H1 (cell line): ENCODE data around the gene PXN. TPM values are rescaled to one million over a fixed set of nuclear protein-coding genes. Genes with fewer than 3 reads are reported as not detected.

ENCODE experiments used
- CTCF ChIA-PET: fragments of 300-600 bp; sonication (Branson Sonifier 250); formaldehyde crosslinking; loops from one replicate; lab custom pipeline; 2021; ENCODE audit not compliant: partially characterized antibody; lab: Charles Lee
- POLR2A ChIA-PET: fragments of 300-600 bp; sonication (Branson Sonifier 250); formaldehyde crosslinking; loops from one replicate; lab custom pipeline; 2021; ENCODE audit warnings: inconsistent platforms; ENCODE audit not compliant: partially characterized antibody; lab: Charles Lee
- DNase-seq, 2 experiments: peaks; one replicate each; pipeline versions ENCODE4 v3.0.0 to v3.0.0-alpha.2; 2010 to 2022; ENCODE audit warnings: low spot score in 2 of 2, low read depth in 1 of 2, mixed read lengths in 1 of 2
- FAIRE-seq: peaks from 2 replicates; lab custom pipeline; 2011; peaks lifted over from hg19 to GRCh38; lab: Jason Lieb, UNC
- H2AFZ ChIP-seq: 2 replicates; pipeline ENCODE4 v1.8.1; 2012; ENCODE audit warnings: low read length, inconsistent platforms
- H2AK5ac ChIP-seq: 2 replicates; pipeline ENCODE4 v1.6.1; 2013; ENCODE audit warnings: low read depth, low read length
- H2BK120ac ChIP-seq: replicated peaks from 2 replicates; pipeline ENCODE3; 2013; ENCODE audit warnings: low read depth, low read length, inconsistent platforms
- H2BK12ac ChIP-seq: 2 replicates; pipeline ENCODE4 v1.6.1; 2013; ENCODE audit warnings: low read depth, low read length
- H2BK15ac ChIP-seq: 2 replicates; pipeline ENCODE4 v1.6.1; 2013; ENCODE audit warnings: low read length
- H2BK20ac ChIP-seq: 2 replicates; pipeline ENCODE4 v1.6.1; 2013; ENCODE audit warnings: low read length
- H2BK5ac ChIP-seq: 2 replicates; pipeline ENCODE4 v1.6.1; 2013; ENCODE audit warnings: low read depth, low read length
- H3K14ac ChIP-seq: 2 replicates; pipeline ENCODE4 v1.6.1; 2013; ENCODE audit warnings: inconsistent platforms; ENCODE audit not compliant: insufficient read length
- H3K18ac ChIP-seq: 2 replicates; pipeline ENCODE4 v1.6.1; 2013; ENCODE audit warnings: low read length; ENCODE audit errors: extremely low read depth
- H3K23ac ChIP-seq: 2 replicates; pipeline ENCODE4 v1.6.1; 2013; ENCODE audit warnings: inconsistent platforms; ENCODE audit not compliant: insufficient read length
- H3K23me2 ChIP-seq: 2 replicates; pipeline ENCODE4 v1.6.1; 2013; ENCODE audit warnings: low read depth, low read length
- H3K27ac ChIP-seq: 2 replicates; pipeline ENCODE4 v1.6.1; 2011; ENCODE audit warnings: low read depth, low read length, inconsistent platforms
- H3K27me3 ChIP-seq, 4 experiments: replicated peaks in 1 of 4; 1 replicate in 1 of 4; 2 replicates in 3 of 4; pipeline versions ENCODE4 v1.6.1 to v1.8.1; 2011 to 2013; ENCODE audit warnings: low read length in 3 of 4, mild to moderate bottlenecking in 3 of 4, inconsistent platforms in 2 of 4, mixed read lengths in 2 of 4, moderate library complexity in 1 of 4; ENCODE audit not compliant: control insufficient read depth in 3 of 4, insufficient read depth in 3 of 4; ENCODE audit errors: extremely low read depth in 1 of 4
- H3K36me3 ChIP-seq, 4 experiments: 2 replicates each; pipeline versions ENCODE4 v1.6.1 to v1.8.1; 2011 to 2013; ENCODE audit warnings: mild to moderate bottlenecking in 4 of 4, low read length in 3 of 4, moderate library complexity in 2 of 4, control low read depth in 1 of 4, inconsistent platforms in 1 of 4; ENCODE audit not compliant: insufficient read depth in 4 of 4, control insufficient read depth in 2 of 4
- H3K4ac ChIP-seq: replicated peaks from 2 replicates; pipeline ENCODE3; 2013; ENCODE audit warnings: low read length, low read depth, mixed read lengths, inconsistent platforms; ENCODE audit not compliant: insufficient read length
- H3K4me1 ChIP-seq, 4 experiments: replicated peaks in 1 of 4; 1 replicate in 1 of 4; 2 replicates in 3 of 4; pipeline versions ENCODE4 v1.6.1 to v1.8.1; 2011 to 2013; ENCODE audit warnings: low read length in 3 of 4, inconsistent platforms in 2 of 4, mixed read lengths in 1 of 4; ENCODE audit not compliant: insufficient read depth in 4 of 4, control insufficient read depth in 3 of 4
- H3K4me2 ChIP-seq, 2 experiments: 2 replicates each; pipeline versions ENCODE4 v1.6.1 to v1.8.1; 2011 to 2013; ENCODE audit warnings: low read depth in 2 of 2, low read length in 2 of 2, control low read depth in 1 of 2, inconsistent platforms in 1 of 2, mild to moderate bottlenecking in 1 of 2; ENCODE audit not compliant: insufficient read depth in 1 of 2
- H3K4me3 ChIP-seq, 4 experiments: fragments of 200-600, 300-600 bp in 1 of 4; sonication (generic), shearing (Covaris generic), sonication (Bioruptor Twin) in 1 of 4; 2 replicates each; pipeline versions ENCODE4 v1.5.1 to v1.8.1; 2011 to 2016; ENCODE audit warnings: low read length in 4 of 4, low read depth in 3 of 4, control low read depth in 2 of 4, inconsistent platforms in 2 of 4, mild to moderate bottlenecking in 2 of 4, mixed read lengths in 1 of 4, moderate library complexity in 1 of 4; ENCODE audit not compliant: insufficient read depth in 2 of 4; ENCODE audit errors: extremely low read depth in 1 of 4
- H3K56ac ChIP-seq: replicated peaks from 2 replicates; pipeline ENCODE3; 2013; ENCODE audit warnings: low read depth, mild to moderate bottlenecking, mixed read lengths, low read length, inconsistent platforms; ENCODE audit not compliant: insufficient read length
- H3K79me1 ChIP-seq: 2 replicates; pipeline ENCODE4 v1.6.1; 2013; ENCODE audit warnings: low read depth, low read length, control low read depth
- H3K79me2 ChIP-seq, 2 experiments: 2 replicates each; pipeline versions ENCODE4 v1.6.1 to v1.8.1; 2012 to 2013; ENCODE audit warnings: low read length in 2 of 2, mild to moderate bottlenecking in 2 of 2, inconsistent platforms in 1 of 2; ENCODE audit not compliant: insufficient read depth in 2 of 2, control insufficient read depth in 1 of 2
- H3K9ac ChIP-seq, 4 experiments: replicated peaks in 1 of 4; 1 replicate in 1 of 4; 2 replicates in 3 of 4; pipeline versions ENCODE4 v1.6.1 to v1.8.1; 2011 to 2013; ENCODE audit warnings: low read depth in 3 of 4, low read length in 3 of 4, control low read depth in 2 of 4, mild to moderate bottlenecking in 2 of 4, moderate library complexity in 2 of 4, inconsistent platforms in 1 of 4; ENCODE audit errors: extremely low read depth in 1 of 4
- H3K9me3 ChIP-seq, 2 experiments: 2 replicates each; pipeline versions ENCODE4 v1.6.1 to v1.8.1; 2012 to 2013; ENCODE audit warnings: mild to moderate bottlenecking in 2 of 2, moderate library complexity in 2 of 2, control low read depth in 1 of 2, inconsistent platforms in 1 of 2, low read depth in 1 of 2, low read length in 1 of 2, mixed read lengths in 1 of 2; ENCODE audit not compliant: insufficient read depth in 2 of 2
- H4K20me1 ChIP-seq, 2 experiments: replicated peaks in 1 of 2; 2 replicates each; pipeline versions ENCODE3 to v1.8.1; 2011 to 2013; ENCODE audit warnings: inconsistent platforms in 2 of 2, low read length in 2 of 2, mild to moderate bottlenecking in 1 of 2; ENCODE audit not compliant: insufficient read depth in 2 of 2, control insufficient read depth in 1 of 2
- H4K5ac ChIP-seq: 2 replicates; pipeline ENCODE4 v1.6.1; 2013; ENCODE audit warnings: low read length, low read depth, mixed read lengths, inconsistent platforms; ENCODE audit not compliant: insufficient read length
- H4K8ac ChIP-seq: 2 replicates; pipeline ENCODE4 v1.8.0; 2013; ENCODE audit warnings: mild to moderate bottlenecking, moderate library complexity, low read length, inconsistent platforms; ENCODE audit not compliant: insufficient read depth; ENCODE audit errors: extremely low read depth
- H4K91ac ChIP-seq: replicated peaks from 2 replicates; pipeline ENCODE3; 2013; ENCODE audit warnings: low read length, mixed read lengths, inconsistent platforms; ENCODE audit not compliant: insufficient read length
- BRCA1 ChIP-seq: IDR thresholded peaks from 2 replicates; pipeline ENCODE4 v1.6.1; 2012; ENCODE audit warnings: low read depth, low read length, improper control_type of control experiment
- CREB1 ChIP-seq: IDR thresholded peaks from 2 replicates; pipeline ENCODE4 v1.6.1; 2012; ENCODE audit warnings: inconsistent platforms
- EGR1 ChIP-seq: IDR thresholded peaks from 2 replicates; pipeline ENCODE4 v1.6.1; 2011; ENCODE audit warnings: low read depth, low read length, borderline replicate concordance
- EP300 ChIP-seq, 2 experiments: IDR thresholded peaks; 1 replicate in 1 of 2; 2 replicates in 1 of 2; pipeline ENCODE4 v1.6.1; 2011 to 2012; ENCODE audit warnings: low read depth in 2 of 2, low read length in 2 of 2, mild to moderate bottlenecking in 2 of 2, borderline replicate concordance in 1 of 2, inconsistent platforms in 1 of 2, moderate library complexity in 1 of 2
- HDAC6 ChIP-seq: IDR thresholded peaks from one replicate; pipeline ENCODE4 v1.7.1; 2012; ENCODE audit warnings: low read depth, mild to moderate bottlenecking, inconsistent platforms, low read length, moderate library complexity
- JUN ChIP-seq: IDR thresholded peaks from 2 replicates; pipeline ENCODE4 v1.6.1; 2011; ENCODE audit warnings: low read depth, mild to moderate bottlenecking, improper control_type of control experiment, low read length
- KDM1A ChIP-seq: fragments of 200-600, 300-600 bp; sonication (generic); IDR thresholded peaks from 2 replicates; pipeline ENCODE4 v1.7.1; 2016; ENCODE audit warnings: mild to moderate bottlenecking, low read length, borderline replicate concordance
- KDM5A ChIP-seq: fragments of 200-600 bp; IDR thresholded peaks from 2 replicates; pipeline ENCODE4 v1.7.1; 2012; ENCODE audit warnings: mild to moderate bottlenecking, low read length, inconsistent platforms, mixed read lengths
- SAP30 ChIP-seq: fragments of 300-600 bp; sonication (generic); IDR thresholded peaks from 2 replicates; pipeline ENCODE4 v1.7.1; 2012; ENCODE audit warnings: low read length, moderate library complexity, mild to moderate bottlenecking, inconsistent platforms; ENCODE audit not compliant: insufficient read depth, insufficient replicate concordance
- SP2 ChIP-seq: IDR thresholded peaks from 2 replicates; pipeline ENCODE4 v1.6.1; 2012; ENCODE audit warnings: mild to moderate bottlenecking, low read length, inconsistent platforms
- SUZ12 ChIP-seq: fragments of 200-600 bp; sonication (generic); IDR thresholded peaks from 2 replicates; pipeline ENCODE4 v1.6.1; 2012; ENCODE audit warnings: mild to moderate bottlenecking, inconsistent platforms, low read length, moderate library complexity, mixed read lengths
- TAF7 ChIP-seq: optimal IDR thresholded peaks from 2 replicates; pipeline ENCODE3; 2011; ENCODE audit warnings: low read depth, mild to moderate bottlenecking, inconsistent platforms, low read length, moderate library complexity, borderline replicate concordance
- TBP ChIP-seq: IDR thresholded peaks from 2 replicates; pipeline ENCODE4 v1.6.1; 2011; ENCODE audit warnings: low read depth, low read length, improper control_type of control experiment
- WGBS, 2 experiments: shearing (Covaris generic) in 1 of 2; methylation state at CpG; one replicate each; pipeline versions ENCODE4 v1.1.6 to v1.1.7; 2013 to 2015; ENCODE audit warnings: low lambda C conversion rate in 2 of 2, mixed read lengths in 2 of 2, inconsistent platforms in 1 of 2, low coverage in 1 of 2, missing lambda C conversion rate in 1 of 2; ENCODE audit not compliant: insufficient replicate concordance in 2 of 2, insufficient coverage in 1 of 2, insufficient read length in 1 of 2; ENCODE audit errors: extremely low coverage in 1 of 2, missing lambda C conversion rate in 1 of 2; 5-methylcytosine and 5-hydroxymethylcytosine counted together
- polyA plus RNA-seq, 7 experiments: library from polyadenylated mRNA; depleted of rRNA in 3 of 7; stranded (reverse) in 5 of 7; unstranded in 2 of 7; fragments of >200 nt in 5 of 7; fragments of 200-250 nt in 2 of 7; gene quantifications; 1 replicate in 5 of 7; 2 replicates in 1 of 7; 4 replicates in 1 of 7; pipeline versions ENCODE4 v1.2.1 to v1.2.3, GENCODE V29; 2011 to 2013; ENCODE audit warnings: missing spikeins in 2 of 7, mixed read lengths in 2 of 7
- total RNA-seq: library from RNA; stranded (reverse); fragmentation: NEBNext Ultra II Directional; extraction: Animal tissue kit (Norgen Biotek cat#: 25700); gene quantifications from 2 replicates; pipeline ENCODE4 v1.2.1, GENCODE V29; 2021

Gene PXN
- total and polyA plus RNA-seq, 2 of the 8 experiments (the other 6 are each of a cell fraction or from before 2014, with no cell fraction given) = 51.0 to 105 TPM

GRCh38 chr12:120242971-120243699 is 22.4 kb downstream of the PXN start:
- no peak overlapping the region for H3K18ac ChIP-seq
- H2AK5ac ChIP-seq = no peak overlapping the region
- H2BK15ac ChIP-seq = no peak overlapping the region
- no peak overlapping the region for H3K27ac ChIP-seq
- ChIA-PET CTCF (interaction anchor here (1.0 to 34.8 kb wide), 4 partner anchors 2 to 44 kb away, joined by 3 to 930 read pairs (median 741); partner anchors contain the start of gene PXN), POLR2A (interaction anchor here (67.0 to 88.3 kb wide), 2 partner anchors 14 to 24 kb away, joined by 4270 read pairs; partner anchors contain the start of genes GCN1, PXN, RNU4-1 and RNU4-2)
- H3K4ac ChIP-seq = no peak overlapping the region
- H3K23me2 ChIP-seq = no peaks in the 10 kb centered on the region
- H3K36me3 ChIP-seq = no peaks in the 10 kb centered on the region; a peak in 1 of 8 replicates
- H4K8ac ChIP-seq = no peak overlapping the region
- H4K20me1 ChIP-seq = peaks cover 13 to 37% of the 10 kb centered on the region in 2 experiments
- no peaks in the 10 kb centered on the region for H3K27me3 ChIP-seq
- no peak overlapping the region for H2BK20ac ChIP-seq
- no peak overlapping the region for H3K4me3 ChIP-seq
- no peak overlapping the region for H4K5ac ChIP-seq
- peaks cover 6 to 77% of the 10 kb centered on the region in 2 experiments; a peak in 3 of 4 replicates for H3K79me2 ChIP-seq
- no peak for TF ChIP-seq SAP30
- TF ChIP-seq KDM1A = no peak
- no peak for TF ChIP-seq TAF7
- TF ChIP-seq EGR1 = no peak
- TF ChIP-seq SP2 = no peak
- no peak for TF ChIP-seq BRCA1
- TF ChIP-seq EP300 (IDR thresholded peaks at IDR 0.05; ENCODE audit: borderline replicate concordance in 1 of 2, low read depth in 2 of 2, low read length in 2 of 2) = no peak
- no peak for TF ChIP-seq KDM5A
- TF ChIP-seq TBP = no peak
- no peak for TF ChIP-seq SUZ12
- no peak for TF ChIP-seq CREB1
- TF ChIP-seq HDAC6 = no peak
- TF ChIP-seq JUN = no peak
- peaks cover 3 to 16% (median 4%) of the 10 kb centered on the region in 4 experiments; a peak in 6 of 7 replicates for H3K4me1 ChIP-seq
- H2BK12ac ChIP-seq = no peak overlapping the region
- H3K9me3 ChIP-seq = no peaks in the 10 kb centered on the region
- no peak overlapping the region for H3K23ac ChIP-seq
- no peak overlapping the region for H3K4me2 ChIP-seq
- no peak overlapping the region for H2BK120ac ChIP-seq
- no peak overlapping the region for H2BK5ac ChIP-seq
- no peak overlapping the region for H3K9ac ChIP-seq
- H3K79me1 ChIP-seq = peaks cover 22% of the 10 kb centered on the region
- H4K91ac ChIP-seq = no peak overlapping the region
- 82% methylated on average over 8 of the region's 8 CpGs; no CpG with 5 or more reads in 1 of the 2 experiments for WGBS, 2 experiments
- no peak for FAIRE-seq
- H3K14ac ChIP-seq = no peak overlapping the region
- DNase-seq = no peak
- H2AFZ ChIP-seq = no peak overlapping the region
- H3K56ac ChIP-seq = no peak overlapping the region
